ENCODE measurements around the gene SH2D2A. TPM values are rescaled to one million over a fixed set of nuclear protein-coding genes. Genes with fewer than 3 reads are reported as not detected.

The SH2D2A gene
- total RNA-seq, 1 donor from 2014 or later: 2.3 TPM

GRCh38 chr1:156836041-156836654 is 19.5 kb upstream of the SH2D2A start:
- ChIA-PET CTCF (no interaction called here), POLR2A (no interaction called here)
- no peak overlapping the region for H3K4me3 Mint-ChIP-seq
- ATAC-seq (ENCODE audit: low read depth): no peak
- no peak overlapping the region for H3K27ac Mint-ChIP-seq
- H3K36me3 Mint-ChIP-seq (ENCODE audit: low read depth): no peaks in the 10 kb centered on the region
- H3K4me1 Mint-ChIP-seq: no peaks in the 10 kb centered on the region
- DNase-seq: no peak
- TF ChIP-seq, protein P1, sequence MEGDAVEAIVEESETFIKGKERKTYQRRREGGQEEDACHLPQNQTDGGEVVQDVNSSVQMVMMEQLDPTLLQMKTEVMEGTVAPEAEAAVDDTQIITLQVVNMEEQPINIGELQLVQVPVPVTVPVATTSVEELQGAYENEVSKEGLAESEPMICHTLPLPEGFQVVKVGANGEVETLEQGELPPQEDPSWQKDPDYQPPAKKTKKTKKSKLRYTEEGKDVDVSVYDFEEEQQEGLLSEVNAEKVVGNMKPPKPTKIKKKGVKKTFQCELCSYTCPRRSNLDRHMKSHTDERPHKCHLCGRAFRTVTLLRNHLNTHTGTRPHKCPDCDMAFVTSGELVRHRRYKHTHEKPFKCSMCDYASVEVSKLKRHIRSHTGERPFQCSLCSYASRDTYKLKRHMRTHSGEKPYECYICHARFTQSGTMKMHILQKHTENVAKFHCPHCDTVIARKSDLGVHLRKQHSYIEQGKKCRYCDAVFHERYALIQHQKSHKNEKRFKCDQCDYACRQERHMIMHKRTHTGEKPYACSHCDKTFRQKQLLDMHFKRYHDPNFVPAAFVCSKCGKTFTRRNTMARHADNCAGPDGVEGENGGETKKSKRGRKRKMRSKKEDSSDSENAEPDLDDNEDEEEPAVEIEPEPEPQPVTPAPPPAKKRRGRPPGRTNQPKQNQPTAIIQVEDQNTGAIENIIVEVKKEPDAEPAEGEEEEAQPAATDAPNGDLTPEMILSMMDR (IDR thresholded peaks at IDR 0.05): no peak
- H3K9me3 Mint-ChIP-seq: no peaks in the 10 kb centered on the region
- intact Hi-C loops (cut with micrococcal nuclease): no loop called here
- H3K27me3 Mint-ChIP-seq: peaks cover 51% of the 10 kb centered on the region

DNA sequence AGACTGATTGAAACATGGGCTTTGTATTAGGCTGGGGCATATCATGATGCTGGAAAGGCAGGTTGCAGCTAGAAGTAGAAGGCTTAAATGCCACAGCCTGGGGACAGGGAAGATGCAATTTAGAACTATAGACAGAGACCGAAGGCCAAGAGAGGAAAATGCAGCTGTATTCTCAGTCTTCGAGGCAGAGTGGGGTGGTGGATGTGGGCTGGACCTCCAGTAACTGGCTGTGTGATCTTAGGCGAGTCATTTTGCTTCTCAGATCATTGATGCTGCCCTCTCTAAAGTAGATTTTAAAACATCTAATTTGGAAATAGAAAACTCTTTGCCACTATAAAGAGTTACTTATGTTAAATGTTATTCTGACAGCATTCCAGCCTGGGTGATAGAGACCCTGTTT is 17.7 kb upstream of the SH2D2A start:
- H3K36me3 Mint-ChIP-seq (ENCODE audit: low read depth): no peaks in the 10 kb centered on the region
- ChIA-PET CTCF (no interaction called here), POLR2A (no interaction called here)
- no peak overlapping the region for H3K27ac Mint-ChIP-seq
- TF ChIP-seq, protein P1 (IDR thresholded peaks at IDR 0.05): no peak
- H3K4me3 Mint-ChIP-seq: no peak overlapping the region
- DNase-seq (no peak), ATAC-seq (ENCODE audit: low read depth) (no peak)
- intact Hi-C loops (cut with micrococcal nuclease): no loop called here
- no peaks in the 10 kb centered on the region for H3K4me1 Mint-ChIP-seq
- H3K27me3 Mint-ChIP-seq: peaks cover 53% of the 10 kb centered on the region
- no peaks in the 10 kb centered on the region for H3K9me3 Mint-ChIP-seq

DNA sequence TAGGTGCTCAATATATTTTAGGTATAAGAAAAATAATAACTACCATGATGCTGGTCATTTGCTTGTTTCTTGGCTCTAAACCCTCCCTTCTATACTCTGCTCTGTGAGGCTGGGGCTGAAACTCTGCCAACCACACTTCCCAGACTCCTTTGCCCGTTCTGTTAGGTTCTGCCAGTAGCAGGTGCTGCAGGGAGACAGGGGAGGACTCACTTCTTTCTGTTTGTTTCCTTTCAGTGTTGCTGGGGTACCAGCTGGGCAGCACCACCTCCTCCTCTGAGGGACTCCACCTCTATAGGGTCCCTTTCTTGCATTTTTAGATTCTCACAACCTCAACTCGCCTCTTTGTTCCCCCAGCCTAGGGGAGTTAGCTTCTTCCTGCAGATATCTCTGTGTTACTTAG is 17.0 kb upstream of the SH2D2A start:
- CTCF ChIA-PET: no interaction called here
- peaks cover 53% of the 10 kb centered on the region for H3K27me3 Mint-ChIP-seq

DNA sequence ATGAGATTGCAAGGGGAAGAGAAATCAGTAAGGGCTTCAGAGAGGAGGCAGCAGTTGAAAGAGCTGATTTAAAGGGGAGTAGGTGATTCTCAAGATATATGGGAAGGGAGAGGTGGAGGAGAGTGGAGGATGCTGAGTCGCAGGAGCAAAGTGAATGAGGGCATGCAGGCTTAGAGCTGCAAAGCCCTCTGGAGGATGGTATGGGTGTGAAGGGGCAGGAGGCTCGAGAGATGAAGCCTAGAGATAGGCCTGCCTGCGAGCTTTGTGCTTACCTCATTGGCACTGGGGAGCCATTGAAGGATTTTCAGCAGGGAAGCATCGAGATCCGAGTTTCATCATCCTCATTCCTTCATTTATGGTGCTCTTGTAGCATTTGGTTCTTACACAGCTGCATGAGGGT is 15.8 kb upstream of the SH2D2A start:
- ATAC-seq (ENCODE audit: low read depth): no peak
- H3K9me3 Mint-ChIP-seq: no peaks in the 10 kb centered on the region
- H3K36me3 Mint-ChIP-seq (ENCODE audit: low read depth): no peaks in the 10 kb centered on the region
- ChIA-PET CTCF (no interaction called here), POLR2A (no interaction called here)
- no peak overlapping the region for H3K27ac Mint-ChIP-seq
- TF ChIP-seq, protein P1 (IDR thresholded peaks at IDR 0.05): no peak
- H3K4me1 Mint-ChIP-seq: no peaks in the 10 kb centered on the region
- no peak for DNase-seq
- intact Hi-C loops (cut with micrococcal nuclease): no loop called here
- H3K27me3 Mint-ChIP-seq: peaks cover 47% of the 10 kb centered on the region
- no peak overlapping the region for H3K4me3 Mint-ChIP-seq

More for the DNA sequence above, 17.0 kb upstream of the SH2D2A start:
- Mint-ChIP-seq H3K4me3 (no peak overlapping the region), H3K27ac (no peak overlapping the region), H3K9me3 (no peaks in the 10 kb centered on the region), H3K4me1 (no peaks in the 10 kb centered on the region), H3K36me3 (ENCODE audit: low read depth) (no peaks in the 10 kb centered on the region)
- POLR2A ChIA-PET: no interaction called here
- no peak for ATAC-seq (ENCODE audit: low read depth)
- TF ChIP-seq, protein P1 (IDR thresholded peaks at IDR 0.05): no peak
- intact Hi-C loops (cut with micrococcal nuclease): no loop called here
- no peak for DNase-seq

DNA sequence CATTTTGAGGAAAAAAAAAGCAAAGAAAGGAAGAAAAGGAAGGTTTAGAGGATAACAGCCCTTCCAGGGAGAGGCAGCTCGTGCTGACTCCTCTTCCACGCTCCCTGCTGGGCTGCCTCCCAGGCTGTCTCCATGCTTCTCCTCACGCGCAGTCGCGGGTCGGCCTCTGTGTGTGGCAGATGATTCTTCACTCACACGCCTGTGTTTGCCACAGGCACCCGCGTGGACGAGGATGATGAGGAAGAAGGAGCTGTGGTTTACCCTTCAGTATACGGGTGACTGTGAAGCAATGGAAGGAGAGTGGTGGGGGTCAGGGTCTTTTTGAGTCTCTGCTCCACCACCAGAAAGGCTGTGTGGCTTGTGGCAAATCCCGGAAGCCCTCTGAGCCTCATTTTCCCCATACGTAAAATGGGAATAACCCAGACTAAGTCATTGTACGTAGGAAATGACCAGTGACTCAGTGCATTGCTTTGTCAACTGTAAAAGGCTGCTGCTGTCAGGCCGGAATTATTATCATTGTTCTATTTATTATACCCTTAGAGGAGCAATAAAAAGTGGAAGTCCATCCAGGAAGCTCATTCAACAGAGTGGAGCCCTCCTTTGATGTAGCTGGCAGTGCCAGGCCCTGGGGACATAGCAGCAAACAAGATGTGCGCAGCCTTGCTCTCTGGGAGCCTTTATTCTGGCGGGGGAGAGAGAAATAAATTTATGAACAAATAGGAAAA is 11.9 kb upstream of the SH2D2A start:
- H3K27me3 Mint-ChIP-seq: peaks cover 32% of the 10 kb centered on the region
- ChIA-PET CTCF (no interaction called here), POLR2A (no interaction called here)
- intact Hi-C loops (cut with micrococcal nuclease): no loop called here
- no peak overlapping the region for H3K27ac Mint-ChIP-seq
- no peaks in the 10 kb centered on the region for H3K9me3 Mint-ChIP-seq
- TF ChIP-seq, protein P1 (IDR thresholded peaks at IDR 0.05): no peak
- DNase-seq: no peak
- no peak overlapping the region for H3K4me3 Mint-ChIP-seq
- H3K36me3 Mint-ChIP-seq (ENCODE audit: low read depth): no peaks in the 10 kb centered on the region
- ATAC-seq (ENCODE audit: low read depth): no peak
- no peaks in the 10 kb centered on the region for H3K4me1 Mint-ChIP-seq
